ENCODE measurements around the gene CACNA1C.
"Not testable (repeated sequence)": the region's sequence is repeated elsewhere in the genome, so short reads cannot be mapped to it uniquely, and the experiment has no call there.

The CACNA1C gene

DNA sequence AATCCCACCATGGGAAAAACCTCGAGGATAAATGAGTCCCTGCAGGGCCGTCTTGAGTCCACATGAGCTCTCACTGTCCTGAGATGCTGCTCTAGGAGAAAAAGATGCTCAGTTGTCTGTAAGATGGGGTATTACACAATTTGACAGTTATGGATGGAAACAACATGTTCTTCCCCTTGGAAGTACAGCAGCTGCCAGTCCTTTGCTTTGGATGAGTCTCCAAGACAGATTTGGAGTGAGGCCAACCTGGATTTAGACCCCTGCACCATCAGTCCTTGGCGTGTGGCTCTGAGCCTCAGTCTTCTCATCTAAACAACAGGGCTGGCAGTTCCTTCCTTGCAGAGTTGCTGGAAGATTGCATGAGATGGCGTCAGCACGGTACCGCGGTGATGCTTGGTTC lies 432.9 kb downstream of the CACNA1C start:
- DNase-seq (ENCODE audit: low read depth), result no peak

DNA sequence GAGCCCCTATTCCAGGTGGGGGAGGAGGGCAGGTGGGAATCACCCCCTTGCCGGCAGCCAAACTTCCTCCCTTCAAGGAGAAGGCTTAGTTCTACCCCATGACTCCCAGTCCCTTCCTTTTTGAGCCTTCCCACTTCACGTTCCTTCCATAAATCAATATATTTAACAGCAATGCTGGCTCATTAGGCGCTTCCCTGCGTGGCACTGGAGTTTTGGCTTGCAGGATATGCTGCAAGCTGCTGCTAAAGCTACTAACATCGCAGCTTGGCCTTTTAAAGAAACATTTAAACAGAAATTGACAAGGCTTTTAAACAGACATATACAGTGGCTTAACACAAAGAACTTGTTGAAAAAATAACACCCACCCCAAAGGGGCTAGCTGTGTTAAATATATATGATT lies 434.0 kb downstream of the CACNA1C start:
- DNase-seq (ENCODE audit: low read depth), result no peak

DNA sequence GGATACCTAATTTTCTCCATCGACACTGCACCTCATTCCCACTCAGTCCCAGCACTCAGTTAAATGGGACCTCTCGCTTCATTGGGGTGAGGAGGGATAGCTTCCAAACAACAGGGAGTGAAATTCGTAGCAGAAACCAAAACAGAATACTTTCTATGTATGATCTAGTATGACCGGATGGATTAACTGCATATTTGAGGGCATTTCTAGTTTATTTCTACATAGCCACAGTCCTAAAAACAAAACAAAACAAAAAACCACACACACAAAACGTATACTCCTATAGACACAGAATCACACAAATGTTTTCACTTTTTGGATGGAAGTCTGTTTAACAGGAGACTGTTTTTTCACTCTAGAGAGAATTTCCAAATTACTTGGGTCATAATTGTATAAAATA lies 434.5 kb downstream of the CACNA1C start:
- DNase-seq (ENCODE audit: low read depth), result no peak

DNA sequence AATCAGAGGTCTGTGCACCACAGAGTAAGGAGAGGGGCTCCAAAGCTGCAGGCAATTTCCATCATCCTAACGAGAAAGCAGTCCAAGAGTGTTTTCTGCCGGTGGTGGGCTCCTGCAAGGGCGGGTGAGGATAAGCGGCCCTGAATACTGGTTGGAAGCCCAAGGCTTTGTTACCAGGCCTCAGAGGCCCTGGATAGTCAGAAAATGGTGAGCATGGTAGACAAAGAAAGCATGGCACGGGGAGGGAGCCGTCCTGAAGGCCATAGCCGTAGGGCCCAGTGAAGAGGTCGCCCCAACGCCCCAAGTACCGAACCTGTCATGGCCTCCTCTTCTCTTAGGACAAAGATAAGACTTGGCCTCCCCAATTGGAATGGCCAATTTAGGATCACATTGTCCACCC lies 435.3 kb downstream of the CACNA1C start:
- DNase-seq (ENCODE audit: low read depth), result no peak

DNA sequence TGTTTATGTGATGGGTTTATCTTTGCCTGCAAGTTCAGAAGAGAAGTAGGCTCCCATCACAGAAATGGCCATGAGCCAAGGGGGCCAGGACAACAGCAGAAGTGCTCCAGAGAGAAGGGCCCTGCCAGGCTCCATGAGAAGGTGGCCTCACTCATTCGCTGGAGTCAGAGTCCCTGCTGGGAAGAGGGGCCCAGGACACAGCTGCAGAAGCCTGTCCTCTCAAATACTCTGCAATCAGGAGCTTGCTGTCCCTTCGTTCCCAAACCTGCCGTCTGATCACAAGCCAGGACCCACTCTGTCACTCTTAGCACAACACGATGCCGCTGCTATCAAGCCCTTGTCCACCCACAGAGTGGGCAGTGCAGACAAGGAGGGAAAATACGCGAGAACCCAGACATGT lies 435.8 kb downstream of the CACNA1C start:
- no peak for DNase-seq (ENCODE audit: low read depth)

DNA sequence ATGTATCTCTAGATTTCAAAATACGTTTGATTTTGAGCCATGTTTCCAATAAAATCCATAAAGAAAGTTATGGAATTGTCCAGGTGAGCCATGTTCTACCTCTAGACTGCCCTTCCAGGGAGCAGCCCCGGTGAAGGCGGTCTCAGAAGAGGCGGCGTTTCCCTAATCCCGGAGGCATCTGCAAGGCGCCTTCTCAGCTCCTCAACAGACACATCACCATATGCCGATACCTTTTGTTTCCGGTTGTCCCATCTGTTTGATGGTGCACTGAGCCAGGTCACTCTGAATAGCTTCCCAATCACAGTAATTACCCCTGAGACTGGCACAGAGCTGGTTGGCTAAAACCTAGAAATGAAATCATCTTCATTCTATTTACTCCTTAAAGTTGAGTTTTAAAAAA lies 436.5 kb downstream of the CACNA1C start:
- no peak for DNase-seq (ENCODE audit: low read depth)

DNA sequence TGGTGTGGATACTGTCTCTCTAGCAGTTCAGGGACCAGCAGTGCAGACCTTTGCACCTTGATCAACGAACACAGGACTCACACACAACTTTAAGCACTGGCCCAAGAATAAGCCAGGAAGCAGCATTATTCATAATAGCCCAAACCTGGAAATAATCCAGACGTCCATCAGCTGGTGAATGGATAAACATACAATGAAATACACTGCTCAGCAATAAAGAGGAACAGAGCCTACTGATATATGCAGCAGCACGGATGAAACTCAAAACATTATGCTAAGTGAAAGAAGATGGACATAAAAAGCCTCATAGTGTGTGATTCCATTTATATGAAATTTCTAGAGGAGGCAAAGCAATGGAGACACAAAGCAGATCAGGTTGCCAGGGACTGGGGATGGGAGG lies 438.0 kb downstream of the CACNA1C start:
- DNase-seq (ENCODE audit: low read depth), result no peak

DNA sequence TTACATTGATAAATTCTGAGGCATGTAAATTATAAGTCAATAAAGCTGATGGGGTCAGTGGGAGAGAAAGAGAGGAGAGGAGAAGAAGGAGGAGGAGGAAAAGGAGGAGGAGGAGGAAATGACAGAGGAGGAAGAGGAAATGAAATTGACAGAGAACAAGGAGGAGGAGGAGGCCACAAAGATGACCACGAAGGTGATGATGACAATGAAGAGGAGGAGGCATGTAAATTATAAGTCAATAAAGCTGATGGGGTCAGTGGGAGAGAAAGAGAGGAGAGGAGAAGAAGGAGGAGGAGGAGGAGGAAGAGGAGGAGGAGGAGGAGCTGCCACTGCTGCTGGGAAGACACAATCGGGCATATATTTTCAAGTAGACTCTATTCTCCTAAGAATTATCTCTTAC lies 438.6 kb downstream of the CACNA1C start:
- not testable (repeated sequence) for DNase-seq (ENCODE audit: low read depth)

DNA sequence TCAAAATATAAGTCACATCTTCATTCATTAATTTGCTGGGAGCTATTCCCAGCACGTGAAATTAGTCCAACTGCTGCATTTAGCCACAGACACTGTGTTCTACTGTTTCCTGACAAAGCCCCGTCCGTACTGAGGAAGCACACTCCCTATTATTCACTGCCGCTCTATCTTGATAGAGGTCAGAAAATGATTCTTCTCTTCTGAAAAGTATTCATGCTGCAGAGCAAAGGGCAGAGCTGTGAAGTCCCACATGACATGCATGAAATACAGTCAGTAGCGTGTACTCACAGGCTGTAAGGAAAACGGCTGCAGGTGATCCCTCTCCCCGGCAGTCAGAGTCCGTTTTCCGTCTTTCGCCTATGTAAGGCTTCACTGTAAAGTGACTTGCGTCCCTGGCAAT lies 439.4 kb downstream of the CACNA1C start:
- no peak for DNase-seq (ENCODE audit: low read depth)

DNA sequence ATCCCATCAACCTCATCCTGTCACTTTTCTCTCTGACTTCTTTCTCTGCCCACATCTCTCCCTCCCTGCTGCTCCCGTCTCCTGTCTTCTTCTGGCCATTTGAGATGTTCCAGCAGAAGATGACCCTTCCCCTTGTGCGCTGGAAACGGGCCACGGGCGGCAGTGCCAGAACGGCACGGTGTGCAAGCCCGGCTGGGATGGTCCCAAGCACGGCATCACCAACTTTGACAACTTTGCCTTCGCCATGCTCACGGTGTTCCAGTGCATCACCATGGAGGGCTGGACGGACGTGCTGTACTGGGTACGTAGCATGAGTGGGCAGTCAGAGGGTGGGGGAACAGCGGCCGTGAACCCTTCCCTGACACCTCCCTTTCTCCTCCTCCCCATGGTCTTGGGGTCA lies 440.3 kb downstream of the CACNA1C start:
- no peak for DNase-seq (ENCODE audit: low read depth)

DNA sequence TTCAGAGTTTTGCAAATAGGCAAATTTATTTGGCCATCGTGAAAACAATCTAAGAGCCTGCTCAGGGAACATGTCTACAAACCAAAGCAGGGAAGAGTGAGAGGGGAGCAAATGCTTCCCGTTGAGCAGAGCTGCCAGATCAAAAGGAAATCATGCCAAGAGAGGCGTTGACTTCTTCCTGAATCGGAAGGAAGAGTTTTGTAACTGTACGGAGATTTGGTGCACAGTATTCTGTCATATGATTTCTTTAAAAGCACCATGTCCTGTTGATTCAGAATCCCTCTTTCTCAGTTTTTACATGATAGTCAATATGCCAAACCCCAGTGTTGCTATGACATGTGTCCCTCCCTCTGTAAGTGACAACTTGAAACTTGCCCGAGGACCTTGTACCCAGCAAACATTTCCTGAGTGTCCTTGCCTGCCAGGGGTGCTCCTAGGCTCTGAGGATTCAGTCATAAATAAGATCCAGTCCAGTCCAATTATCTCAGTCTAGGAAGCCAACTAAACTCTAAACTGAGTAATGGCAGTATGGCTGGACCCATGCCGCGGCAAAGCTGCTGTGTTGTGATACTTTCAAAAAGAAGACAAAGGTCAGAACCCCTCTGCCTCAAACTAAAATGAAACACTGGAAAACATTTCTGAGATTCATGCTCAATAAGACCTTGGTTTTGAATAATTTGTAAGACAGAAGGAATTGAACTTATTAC lies 441.9 kb downstream of the CACNA1C start:
- no peak for DNase-seq (ENCODE audit: low read depth)

DNA sequence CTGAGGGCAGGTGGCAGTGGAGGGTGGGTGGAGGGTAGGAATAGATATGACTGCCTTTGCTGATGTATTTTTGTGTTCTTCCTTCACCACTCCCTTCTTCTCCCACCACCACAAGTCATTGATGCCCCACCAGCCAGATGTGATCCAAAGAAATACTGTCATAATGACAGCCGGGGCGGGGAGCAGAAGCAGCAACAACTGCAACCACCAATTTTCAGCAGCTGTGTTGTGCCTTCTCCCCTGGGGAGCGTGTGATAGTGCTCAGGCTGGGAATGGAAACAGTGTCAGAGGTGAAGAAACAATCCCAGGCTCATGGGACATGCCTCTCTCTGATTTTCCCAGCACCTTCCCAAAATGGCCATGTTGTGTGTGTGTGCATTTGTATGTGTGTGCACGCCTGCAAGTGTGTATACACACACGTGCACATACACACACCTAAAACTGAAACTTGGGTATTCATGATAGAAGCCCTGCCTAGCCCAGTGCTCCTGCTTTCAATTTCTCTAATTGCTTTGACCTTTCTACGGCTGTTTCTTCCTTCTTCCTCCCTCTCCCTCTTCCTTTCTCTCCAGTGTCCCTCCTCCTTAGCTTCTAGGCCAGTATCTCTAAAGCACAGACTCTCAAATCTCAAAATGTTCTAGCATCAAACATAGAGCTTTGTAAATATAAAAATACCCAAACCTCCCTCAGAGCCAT lies 442.8 kb downstream of the CACNA1C start:
- no peak for DNase-seq (ENCODE audit: low read depth)

DNA sequence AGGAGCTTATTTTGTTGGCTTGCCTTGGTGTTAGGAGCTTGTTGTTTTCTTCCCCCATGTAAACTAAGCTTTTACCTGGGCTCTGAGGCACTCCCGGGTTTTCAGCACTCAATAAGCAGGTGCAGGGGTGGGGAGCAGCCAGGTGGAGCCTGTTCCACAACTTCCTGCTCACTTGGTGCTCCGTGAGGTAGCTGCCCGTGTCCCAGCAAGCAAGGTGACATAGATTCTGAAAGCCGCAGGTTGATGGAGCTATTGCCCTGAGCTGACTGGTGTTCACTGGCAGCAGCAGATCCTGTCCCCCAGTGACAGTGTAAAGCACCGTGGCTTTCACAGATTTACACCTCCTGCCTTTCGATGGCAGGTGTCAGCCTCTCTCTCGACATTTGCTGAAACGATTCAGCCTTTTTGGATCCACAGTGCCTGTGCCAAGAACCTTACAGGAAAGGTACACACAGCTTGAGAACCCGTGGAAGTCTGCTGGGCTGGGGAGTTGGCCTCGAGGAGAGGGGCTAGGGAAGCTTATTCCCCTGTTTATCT lies 446.2 kb downstream of the CACNA1C start:
- no peak for DNase-seq (ENCODE audit: low read depth)

DNA sequence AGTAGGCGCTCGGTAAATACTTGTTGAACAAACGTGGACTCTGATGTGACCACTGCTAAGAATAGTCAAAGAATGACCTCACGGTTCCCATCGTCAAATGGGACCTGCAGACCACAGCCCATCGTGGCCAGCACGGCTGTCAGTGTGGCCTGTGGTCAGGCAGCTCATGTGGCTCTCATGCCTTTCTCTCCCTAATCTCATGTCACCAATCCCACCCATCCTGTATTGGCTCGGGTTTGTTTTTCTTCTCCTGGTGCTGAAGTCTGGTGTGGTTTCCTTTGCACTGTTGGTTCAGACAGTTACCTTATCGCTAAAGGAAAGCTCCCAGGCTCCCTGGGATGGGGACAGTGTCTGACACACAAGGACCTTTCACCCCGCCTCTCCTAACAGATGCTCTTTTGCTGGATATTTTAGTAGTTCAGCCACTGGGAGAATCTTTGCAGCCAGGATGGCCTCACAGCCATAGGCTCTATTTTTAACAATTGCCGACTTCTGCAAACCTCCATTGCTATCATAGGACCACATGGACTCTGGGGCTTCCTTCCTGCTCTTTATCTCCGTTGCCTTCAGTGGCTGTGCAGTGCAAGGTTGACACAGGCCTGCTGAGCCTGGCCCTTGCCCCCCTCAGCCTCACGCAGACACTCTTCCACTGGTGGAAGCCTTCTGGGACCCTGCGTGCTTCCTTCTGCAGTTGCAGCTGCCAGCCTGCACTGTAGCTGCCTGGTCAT lies 448.8 kb downstream of the CACNA1C start:
- no peak for DNase-seq (ENCODE audit: low read depth)

DNA sequence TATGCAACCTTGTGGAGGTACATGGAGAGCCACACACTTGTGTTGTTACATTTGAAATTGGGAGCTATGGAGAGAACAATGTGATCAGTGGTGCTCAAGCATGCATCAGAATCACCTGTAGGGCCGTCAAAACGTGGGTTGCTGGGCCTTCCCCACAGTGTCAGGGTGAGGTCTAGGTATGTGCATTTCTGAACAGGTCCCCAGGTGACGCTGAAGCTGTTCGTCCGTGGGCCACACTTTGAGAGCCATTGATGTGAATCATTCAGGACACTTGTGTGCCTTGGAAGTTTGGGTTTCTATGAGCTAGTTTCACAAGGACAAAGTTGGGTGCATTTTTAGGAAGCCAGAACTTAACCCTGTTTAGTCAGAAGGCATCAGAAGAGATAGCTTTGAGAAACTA lies 450.2 kb downstream of the CACNA1C start:
- no peak for DNase-seq (ENCODE audit: low read depth)

DNA sequence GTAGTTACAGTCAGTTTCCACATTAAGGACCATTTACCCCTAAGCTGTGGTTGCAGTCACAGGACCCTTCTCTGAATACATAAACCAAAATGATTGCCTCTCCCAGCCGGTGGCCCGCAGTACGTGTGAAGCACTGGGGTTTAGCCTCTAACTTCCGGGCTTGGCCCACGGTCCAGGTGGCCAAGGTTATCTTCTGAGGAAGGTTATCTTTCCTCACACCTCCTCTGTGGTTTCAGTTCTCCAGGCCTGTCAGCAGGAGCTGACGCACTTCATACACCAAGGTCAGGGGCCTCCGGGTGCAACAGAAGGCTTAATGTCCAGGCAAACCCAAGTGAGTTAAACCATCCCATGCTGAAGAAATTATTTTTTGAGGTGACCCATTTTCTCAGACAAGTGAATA lies 451.0 kb downstream of the CACNA1C start:
- DNase-seq (ENCODE audit: low read depth), result no peak

DNA sequence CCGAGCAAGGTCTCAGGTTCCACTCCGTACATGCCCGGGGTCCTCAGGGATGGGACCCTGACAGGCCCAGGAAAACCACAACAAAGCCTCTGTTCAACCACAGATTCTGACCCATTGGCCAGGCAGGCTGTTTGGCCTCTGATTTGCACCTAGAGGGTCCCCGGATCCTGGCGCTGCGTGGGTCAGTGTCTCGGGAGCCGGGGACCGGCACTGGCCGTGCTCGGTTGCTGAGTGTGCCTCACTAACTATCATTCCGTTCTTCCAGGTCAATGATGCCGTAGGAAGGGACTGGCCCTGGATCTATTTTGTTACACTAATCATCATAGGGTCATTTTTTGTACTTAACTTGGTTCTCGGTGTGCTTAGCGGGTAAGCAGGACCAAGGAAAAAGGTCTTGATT lies 451.8 kb downstream of the CACNA1C start:
- DNase-seq (ENCODE audit: low read depth), result no peak

DNA sequence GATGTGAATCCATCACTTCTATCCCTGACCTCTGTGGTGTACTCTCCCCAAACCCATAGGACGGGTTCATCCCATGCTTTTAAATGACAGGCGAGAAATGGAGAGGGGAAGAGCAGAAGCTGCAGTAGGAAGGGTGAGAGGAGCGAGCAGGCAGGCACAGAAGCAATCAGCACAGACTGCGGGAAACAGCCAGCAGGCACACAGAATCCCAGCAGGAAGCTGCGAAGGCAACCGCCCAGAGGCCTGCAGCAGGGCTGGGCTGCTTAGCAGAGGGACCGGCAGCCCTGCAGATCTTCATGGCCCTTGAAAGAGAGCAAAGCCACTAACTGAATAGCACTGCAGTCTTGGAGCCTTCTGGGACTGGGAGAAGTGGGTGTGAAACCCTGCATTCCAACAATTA lies 455.0 kb downstream of the CACNA1C start:
- no peak for DNase-seq (ENCODE audit: low read depth)

DNA sequence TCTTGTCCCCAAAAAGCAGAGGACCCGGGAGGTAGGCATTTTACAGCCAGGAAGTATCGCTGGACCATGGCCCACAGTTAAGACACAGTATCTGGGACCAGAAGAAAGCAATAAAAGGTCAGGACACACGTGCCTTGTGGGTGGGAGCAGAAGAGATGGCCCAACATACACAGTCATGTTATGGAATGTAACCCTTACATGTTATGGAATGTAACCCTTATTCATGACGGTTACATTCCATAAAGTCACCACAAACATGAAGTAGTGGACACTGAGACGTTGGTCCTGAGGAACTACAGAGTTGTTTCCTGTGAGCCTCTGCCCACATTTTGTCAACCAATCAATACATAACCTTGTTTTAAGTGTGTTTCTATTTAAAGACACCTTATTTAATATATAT lies 456.4 kb downstream of the CACNA1C start:
- no peak for DNase-seq (ENCODE audit: low read depth)

DNA sequence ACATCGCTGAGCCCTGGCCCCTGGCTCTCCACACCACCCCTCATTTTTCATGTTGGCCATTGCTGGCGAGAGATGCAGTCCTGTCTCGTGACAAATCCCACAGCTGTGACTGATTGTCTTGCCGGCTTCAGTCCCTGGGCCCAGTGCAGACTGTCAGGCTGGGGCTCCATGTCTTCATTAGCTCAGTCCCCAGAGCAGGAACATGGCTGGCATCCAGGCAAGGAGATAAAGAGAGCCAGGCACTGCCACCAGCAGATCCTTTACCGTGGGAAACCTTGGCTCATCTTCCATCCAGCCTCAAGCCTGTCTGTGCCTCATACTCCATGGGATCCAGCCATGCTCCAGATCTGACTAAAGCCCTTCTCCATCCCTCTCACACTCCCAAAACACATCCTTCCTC lies 457.3 kb downstream of the CACNA1C start:
- DNase-seq (ENCODE audit: low read depth), result no peak

DNA sequence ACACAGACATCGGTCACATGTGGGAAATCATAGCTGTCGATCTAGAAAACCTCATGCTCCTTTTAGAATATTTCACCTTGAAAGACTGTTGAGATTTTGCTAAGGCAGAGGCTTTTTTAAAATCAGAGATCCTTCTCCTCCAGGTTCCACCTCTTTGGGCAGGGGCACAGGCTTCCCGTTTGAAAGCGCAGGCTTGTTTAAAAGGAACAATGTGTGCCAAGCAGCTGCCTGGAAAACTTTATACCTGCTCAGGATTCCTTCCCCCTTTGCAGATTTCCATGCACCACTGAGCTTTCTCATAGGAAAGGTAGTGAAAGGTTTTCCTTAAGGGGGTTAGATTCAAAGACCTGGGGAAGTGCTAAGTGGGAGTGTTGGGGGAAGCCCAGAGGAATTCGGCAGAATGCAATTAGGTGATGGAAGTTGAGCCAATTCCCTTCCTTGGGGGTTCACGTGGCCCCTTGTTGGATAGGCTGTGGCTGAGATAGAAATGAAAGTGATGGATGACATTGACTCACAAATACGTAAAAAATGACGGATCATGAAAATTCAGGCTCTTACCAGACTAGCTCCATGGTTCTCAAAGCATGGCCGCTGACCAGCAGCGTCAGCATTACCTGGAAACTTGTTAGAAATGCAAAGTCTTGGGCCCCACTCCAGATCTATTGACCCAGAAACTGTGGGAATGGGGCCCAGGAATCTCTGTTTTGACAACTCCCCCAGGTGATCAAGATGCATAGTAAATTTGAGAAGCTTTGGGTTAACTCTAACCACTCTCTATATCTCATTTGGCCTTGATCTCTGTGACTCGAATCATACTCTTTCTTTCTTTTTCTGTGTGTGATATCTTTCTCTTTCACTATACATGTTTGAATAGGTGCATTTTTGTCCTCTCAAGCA lies 460.6 kb downstream of the CACNA1C start:
- no peak for DNase-seq (ENCODE audit: low read depth)

DNA sequence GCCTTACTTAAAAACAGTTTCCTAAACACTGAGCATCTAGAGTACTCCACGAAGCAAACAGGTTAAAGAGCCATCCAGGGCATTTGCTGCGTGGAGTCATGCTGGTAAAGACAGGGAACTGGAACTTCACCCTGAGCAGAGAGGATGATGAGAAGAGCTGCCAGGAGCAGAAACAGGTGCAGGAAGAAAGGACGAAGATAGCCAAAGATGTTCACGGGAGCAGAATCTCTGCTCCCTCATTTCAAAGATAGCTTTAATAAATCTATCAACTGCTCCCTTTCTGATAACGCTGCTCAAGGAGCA lies 461.2 kb downstream of the CACNA1C start:
- no peak for DNase-seq (ENCODE audit: low read depth)

Measured in T follicular helper cell (primary cell).